CD4-positive, alpha-beta T cell (primary cell): ENCODE results near the gene NUDT13. TPM values are rescaled to one million over a fixed set of nuclear protein-coding genes. Genes with fewer than 3 reads are reported as not detected.

ENCODE experiments used
- ATAC-seq: fragments of 200-7000 bp; cut with Tn5 transposase; one replicate; pipeline ENCODE4 v1.10.0; 2022; ENCODE audit warnings: mild to moderate bottlenecking; ENCODE audit not compliant: poor library complexity
- CTCF ChIA-PET: fragments of 350-600 bp; sonication (Branson Sonifier 250); formaldehyde crosslinking; loops from one replicate; lab custom pipeline; 2021; ENCODE audit warnings: antibody characterized with exemption, inconsistent platforms; lab: Charles Lee
- POLR2A ChIA-PET: fragments of 350-600 bp; sonication (Branson Sonifier 250); formaldehyde crosslinking; loops from one replicate; lab custom pipeline; 2021; ENCODE audit warnings: antibody characterized with exemption, inconsistent platforms; lab: Charles Lee
- DNase-seq, 14 experiments: peaks; one replicate each; pipeline ENCODE4 v3.0.0-alpha.2; 2013 to 2020; ENCODE audit warnings: mixed read lengths in 2 of 14
- H3K27ac ChIP-seq, 2 donors: one replicate each; pipeline versions ENCODE4 v1.5.1 to v1.7.0; 2013; ENCODE audit warnings: low read length in 2 of 2, low read depth in 1 of 2, mild to moderate bottlenecking in 1 of 2
- H3K27me3 ChIP-seq, 2 experiments: 1 replicate in 1 of 2; 2 replicates in 1 of 2; pipeline versions ENCODE4 v1.6.1 to v1.7.0; 2013; ENCODE audit warnings: low read length in 2 of 2, control low read depth in 1 of 2, mild to moderate bottlenecking in 1 of 2, moderate library complexity in 1 of 2; ENCODE audit not compliant: insufficient read depth in 2 of 2, control insufficient read depth in 1 of 2
- H3K36me3 ChIP-seq: one replicate; pipeline ENCODE4 v1.6.1; 2013; ENCODE audit warnings: low read length, control low read depth; ENCODE audit not compliant: insufficient read depth
- H3K4me1 ChIP-seq: one replicate; pipeline ENCODE4 v1.6.1; 2013; ENCODE audit warnings: low read length, control low read depth; ENCODE audit not compliant: insufficient read depth
- H3K4me3 ChIP-seq: one replicate; pipeline ENCODE4 v1.5.1; 2013; ENCODE audit warnings: mild to moderate bottlenecking, low read length, moderate library complexity
- H3K9me3 ChIP-seq, 2 experiments: 1 replicate in 1 of 2; 2 replicates in 1 of 2; pipeline versions ENCODE4 v1.6.1 to v1.7.0; 2013; ENCODE audit warnings: low read length in 2 of 2, mild to moderate bottlenecking in 2 of 2, control low read depth in 1 of 2, moderate library complexity in 1 of 2; ENCODE audit not compliant: control insufficient read depth in 1 of 2, insufficient read depth in 1 of 2
- H3K27ac Mint-ChIP-seq: one replicate; pipeline ENCODE4 v1.8.0; 2020; ENCODE audit warnings: mixed read lengths
- H3K27me3 Mint-ChIP-seq: one replicate; pipeline ENCODE4 v1.8.0; 2021; ENCODE audit warnings: mixed read lengths
- H3K36me3 Mint-ChIP-seq: one replicate; pipeline ENCODE4 v1.8.0; 2021; ENCODE audit warnings: low read depth, mixed read lengths
- H3K4me1 Mint-ChIP-seq: one replicate; pipeline ENCODE4 v1.8.0; 2021; ENCODE audit warnings: low read depth, mixed read lengths
- H3K4me3 Mint-ChIP-seq: one replicate; pipeline ENCODE4 v1.8.0; 2020; ENCODE audit warnings: mild to moderate bottlenecking, mixed read lengths
- H3K9me3 Mint-ChIP-seq: one replicate; pipeline ENCODE4 v1.8.0; 2020; ENCODE audit warnings: mixed read lengths
- CTCF ChIP-seq: fragments of 200-600 bp; IDR thresholded peaks from one replicate; pipeline ENCODE4 v1.8.0; 2022; ENCODE audit warnings: antibody characterized with exemption, mild to moderate bottlenecking
- intact Hi-C, 2 experiments: fragments of 100-400 bp; cut with DNase I in 1 of 2; cut with micrococcal nuclease in 1 of 2; formaldehyde crosslinking; loops; one replicate each; pipeline versions ENCODE4 v1.15.1 to v1.9.0; 2023 to 2025; cut with DNase I, micrococcal nuclease
- total RNA-seq, 174 experiments: library from RNA in 2 of 174; stranded (reverse) in 2 of 174; gene quantifications; one replicate each; pipeline ENCODE4 v1.2.3 and lab custom pipeline; 2021 to 2026

The NUDT13 gene
- total RNA-seq, 2 experiments from 2014 or later: 0.67 to 0.82 TPM

- no peak for TF ChIP-seq CTCF
- Mint-ChIP-seq H3K4me3 (no peak overlapping the region), H3K27ac (no peak overlapping the region), H3K4me1 (no peaks in the 10 kb centered on the region), H3K36me3 (peaks cover 21% of the 10 kb centered on the region), H3K9me3 (no peaks in the 10 kb centered on the region), H3K27me3 (no peaks in the 10 kb centered on the region)
- no peak for ATAC-seq
- intact Hi-C loops: no loop called here
- Histone ChIP-seq H3K27me3 (no peaks in the 10 kb centered on the region), H3K27ac (no peak overlapping the region), H3K36me3 (peaks cover 24% of the 10 kb centered on the region), H3K4me3 (no peak overlapping the region), H3K9me3 (no peaks in the 10 kb centered on the region), H3K4me1 (no peaks in the 10 kb centered on the region)
- ChIA-PET POLR2A (no interaction called here), CTCF (no interaction called here)
- DNase-seq: no peak
Measured at GRCh38 chr10:73174148-73174925, 64.1 kb downstream of the NUDT13 start.

Other genes starting within 250 kb of the NUDT13 start
- not detected for gene OIT3, start 216.7 kb upstream of the NUDT13 start, total RNA-seq
- not detected for gene PLA2G12B, start 155.6 kb upstream of the NUDT13 start, total RNA-seq
- 1 to 10 TPM; 9.0 to 9.1 TPM for gene P4HA1, start 13.6 kb upstream of the NUDT13 start, total RNA-seq
- 10 to 100 TPM; 50.5 to 57.7 TPM for gene ECD, start 57.6 kb downstream of the NUDT13 start, total RNA-seq
- 1 to 10 TPM; 7.0 to 7.7 TPM for gene FAM149B1, start 57.7 kb downstream of the NUDT13 start, total RNA-seq
- 10 to 100 TPM; 15.4 to 15.8 TPM for gene DNAJC9, start 136.8 kb downstream of the NUDT13 start, total RNA-seq
- 10 to 100 TPM; 28.3 to 31.9 TPM for gene MRPS16, start 142.2 kb downstream of the NUDT13 start, total RNA-seq
- gene CFAP70, start 248.4 kb downstream of the NUDT13 start, total RNA-seq: 1 to 10 TPM; 2.6 TPM